Pancreas (tissue), 10 donors: ENCODE results near the gene TAS2R31. TPM values are rescaled to one million over a fixed set of nuclear protein-coding genes. Genes with fewer than 3 reads are reported as not detected.
"Not testable (repeated sequence)": the region's sequence is repeated elsewhere in the genome, so short reads cannot be mapped to it uniquely, and the experiment has no call there.

Experiments
- ATAC-seq, 4 donors: fragments of 200-7000 bp; cut with Tn5 transposase; one replicate each; pipeline versions ENCODE4 v1.8.0 to v1.9.1; 2020; ENCODE audit warnings: mild to moderate bottlenecking in 4 of 4, moderate library complexity in 4 of 4
- DNase-seq, 6 donors: peaks; one replicate each; pipeline ENCODE4 v3.0.0-alpha.2; 2020
- FAIRE-seq: peaks from 2 replicates; lab custom pipeline; 2012; peaks lifted over from hg19 to GRCh38; lab: Jason Lieb, UNC
- H3K27ac ChIP-seq, 4 donors: fragments of 200-600 bp; sonication (generic); 1 replicate in 3 of 4; 2 replicates in 1 of 4; pipeline versions ENCODE4 v1.5.0 to v1.8.0; 2020
- H3K27me3 ChIP-seq, 4 donors: fragments of 200-600 bp; one replicate each; pipeline ENCODE4 v1.8.0; 2021
- H3K36me3 ChIP-seq, 3 donors: fragments of 200-600 bp; sonication (generic) in 1 of 3; one replicate each; pipeline versions ENCODE4 v1.5.0 to v1.8.0; 2020 to 2021
- H3K4me1 ChIP-seq, 3 donors: fragments of 200-600 bp; one replicate each; pipeline ENCODE4 v1.8.0; 2021
- H3K4me3 ChIP-seq, 4 donors: fragments of 200-600 bp; sonication (generic) in 2 of 4; one replicate each; pipeline versions ENCODE4 v1.5.0 to v1.8.0; 2020 to 2021
- H3K9me3 ChIP-seq, 4 donors: fragments of 200-600 bp; one replicate each; pipeline ENCODE4 v1.8.0; 2021
- CTCF ChIP-seq, 4 donors: fragments of 200-600 bp; sonication (generic) in 3 of 4; IDR thresholded peaks; one replicate each; pipeline versions ENCODE4 v1.5.0 to v1.8.0; 2021; ENCODE audit warnings: antibody characterized with exemption in 4 of 4
- WGBS, 2 donors: extraction: QIAGEN DNeasy Blood & Tissue Kit; methylation state at CpG; one replicate each; pipeline ENCODE4 v1.1.7; 2013; 5-methylcytosine and 5-hydroxymethylcytosine counted together
- intact Hi-C, 3 donors: fragments of 100-400 bp; cut with DNase I; formaldehyde crosslinking; loops; one replicate each; pipeline versions ENCODE4 v1.11.1 to v1.14.2; 2022
- polyA plus RNA-seq, 2 donors: library from polyadenylated mRNA; stranded (reverse); fragments of 200-250 nt; gene quantifications; one replicate each; pipeline ENCODE4 v1.2.3, GENCODE V29; 2013
- total RNA-seq, 6 donors: library from RNA; stranded (reverse); fragmentation: NEBNext Ultra II Directional in 4 of 6; extraction: Animal tissue kit (Norgen Biotek cat#: 25700) in 4 of 6; gene quantifications; one replicate each; pipeline versions ENCODE4 v1.2.1 to v1.2.4, GENCODE V29; 2021 to 2023
- donor health status: healthy with polysubstance abuse.
- donor health status: DM: no; HTN: no; CAD: no; lungs with moderate emphysema.
- donor health status: DM: no; HTN: no; CAD: no.
- donor health status: control.
- donor health status: control.
- donor health status: Bipolar disorder and iron deficiency.
- donor health status: DM: yes; HTN: yes; CAD: no.
- donor health status: DM: no; HTN: no; CAD: no.
- donor health status: DM: no; HTN: no; CAD: no.
- donor health status: DM: yes; HTN: yes; CAD: no.

The TAS2R31 gene
- total and polyA plus RNA-seq, 8 donors, result 0.23 to 2.9 (median 1.4) TPM

GRCh38 chr12:11055306-11055705 lies 24.1 kb upstream of the TAS2R31 start:
- no peak for ATAC-seq

GRCh38 chr12:11049806-11050531 lies 18.8 kb upstream of the TAS2R31 start:
- H3K27ac ChIP-seq, H3K27me3 ChIP-seq, FAIRE-seq, H3K4me1 ChIP-seq, ATAC-seq, H3K9me3 ChIP-seq, H3K36me3 ChIP-seq, intact Hi-C loops, H3K4me3 ChIP-seq, DNase-seq: not testable (repeated sequence)
- WGBS, 2 donors, result 96 to 98% methylated on average over 7 of the region's 7 CpGs

More at GRCh38 chr12:11055306-11055705, 24.1 kb upstream of the TAS2R31 start:
- DNase-seq (no peak), FAIRE-seq (no peak)
- intact Hi-C loops, result no loop called here
- H3K27me3 ChIP-seq, result no peaks in the 10 kb centered on the region
- 60 to 79% methylated on average over 2 of the region's 2 CpGs for WGBS, 2 donors
- no peak overlapping the region for H3K27ac ChIP-seq
- H3K36me3 ChIP-seq, result no peaks in the 10 kb centered on the region
- no peak for TF ChIP-seq CTCF (IDR thresholded peaks at IDR 0.05)
- H3K9me3 ChIP-seq, result no peaks in the 10 kb centered on the region
- no peak overlapping the region for H3K4me3 ChIP-seq
- peaks cover 0 to 3% (median 0%) of the 10 kb centered on the region in 3 donors for H3K4me1 ChIP-seq

- FAIRE-seq, H3K27ac ChIP-seq, H3K36me3 ChIP-seq, H3K4me1 ChIP-seq, H3K4me3 ChIP-seq, intact Hi-C loops, H3K27me3 ChIP-seq, H3K9me3 ChIP-seq, DNase-seq, ATAC-seq: not testable (repeated sequence)
- WGBS, 2 donors, result 44 to 83% methylated on average over 2 of the region's 2 CpGs
These were observed 10.2 kb upstream of the TAS2R31 start for GRCh38 chr12:11041366-11041765.

GRCh38 chr12:11040162-11040561 lies 9.0 kb upstream of the TAS2R31 start:
- FAIRE-seq, result no peak

GRCh38 chr12:11039171-11039570 lies 8.0 kb upstream of the TAS2R31 start:
- TF ChIP-seq CTCF (IDR thresholded peaks at IDR 0.05), result no peak
- Histone ChIP-seq H3K4me3 (no peak overlapping the region), H3K36me3 (no peaks in the 10 kb centered on the region), H3K27ac (no peak overlapping the region), H3K27me3 (no peaks in the 10 kb centered on the region), H3K4me1 (no peaks in the 10 kb centered on the region), H3K9me3 (peaks cover 0 to 3% (median 0%) of the 10 kb centered on the region in 4 donors)
- 47 to 52% methylated on average over 3 of the region's 3 CpGs for WGBS, 2 donors
- FAIRE-seq (no peak), DNase-seq (no peak), ATAC-seq (no peak)
- intact Hi-C loops, result no loop called here

More at GRCh38 chr12:11040162-11040561, 9.0 kb upstream of the TAS2R31 start:
- no peak for ATAC-seq
- no peak for TF ChIP-seq CTCF (IDR thresholded peaks at IDR 0.05)
- no peak overlapping the region for H3K4me3 ChIP-seq
- 91 to 100% methylated on average over 1 of the region's 1 CpG for whole genome bisulfite sequencing, 2 donors
- H3K27me3 ChIP-seq, result no peaks in the 10 kb centered on the region
- no peaks in the 10 kb centered on the region for H3K4me1 ChIP-seq
- peaks cover 0 to 3% (median 0%) of the 10 kb centered on the region in 4 donors for H3K9me3 ChIP-seq
- H3K36me3 ChIP-seq, result no peaks in the 10 kb centered on the region
- intact Hi-C loops, result no loop called here
- H3K27ac ChIP-seq, result no peak overlapping the region
- no peak for DNase-seq

- H3K27me3 ChIP-seq, H3K9me3 ChIP-seq, FAIRE-seq, ATAC-seq, intact Hi-C loops, H3K27ac ChIP-seq, H3K36me3 ChIP-seq, DNase-seq, H3K4me1 ChIP-seq, H3K4me3 ChIP-seq: not testable (repeated sequence)
- no CpG with 5 or more reads among the region's 3 CpGs for WGBS, 2 donors
These were observed 2.8 kb upstream of the TAS2R31 start for GRCh38 chr12:11033959-11034358.
